ENCODE measurements around the gene LARGE1.

The LARGE1 gene

GRCh38 chr22:33519071-33519973, 401.0 kb downstream of the LARGE1 start:
- Histone ChIP-seq H3K18ac (ENCODE audit: low read length) (no peak overlapping the region), H4K91ac (ENCODE audit: low read depth, low read length) (no peak overlapping the region), H3K4me2 (ENCODE audit: low read length) (no peak overlapping the region), H3K4me3 (ENCODE audit: low read depth, low read length) (no peak overlapping the region), H2BK5ac (ENCODE audit: low read depth, low read length, poor library complexity) (no peak overlapping the region), H3K79me1 (ENCODE audit: low read length) (no peaks in the 10 kb centered on the region), H3K27me3 (ENCODE audit: insufficient read depth, low read length) (no peaks in the 10 kb centered on the region), H2AK5ac (ENCODE audit: low read length) (no peak overlapping the region), H2BK12ac (ENCODE audit: low read length) (peak overlapping the region; percentile 42), H4K8ac (ENCODE audit: low read depth, low read length) (no peak overlapping the region), H3K4me1 (ENCODE audit: control insufficient read depth in 1 of 2, insufficient read depth in 2 of 2, low read length in 2 of 2) (peaks cover 2 to 5% of the 10 kb centered on the region in 2 experiments), H3K4ac (ENCODE audit: low read depth, low read length) (no peak overlapping the region), H3K79me2 (ENCODE audit: control insufficient read depth, insufficient read depth, low read length, poor library complexity) (no peaks in the 10 kb centered on the region), H2BK120ac (ENCODE audit: insufficient read depth, low read length, poor library complexity) (no peak overlapping the region), H3K9ac (ENCODE audit: low read length) (no peak overlapping the region), H3K14ac (ENCODE audit: low read length) (no peak overlapping the region), H3K9me3 (ENCODE audit: insufficient read depth, low read depth, low read length) (peaks cover 3% of the 10 kb centered on the region), H3K27ac (ENCODE audit: low read depth, low read length) (no peak overlapping the region), H4K12ac (ENCODE audit: low read depth, low read length) (no peak overlapping the region), H3K36me3 (ENCODE audit: control insufficient read depth in 1 of 2, insufficient read depth in 2 of 2, low read length in 2 of 2) (peaks cover 3% of the 10 kb centered on the region in 2 experiments), H2AFZ (ENCODE audit: insufficient read depth, low read length, poor library complexity) (no peak overlapping the region), H3K23ac (ENCODE audit: low read length) (no peak overlapping the region)
- no CpG with 5 or more reads among the region's 13 CpGs for WGBS (ENCODE audit: extremely low coverage, insufficient coverage, insufficient read length)
- DNase-seq: peak; percentile 42 to 49

GRCh38 chr22:33518405-33518804, 401.9 kb downstream of the LARGE1 start:
- no peaks in the 10 kb centered on the region for H3K27me3 ChIP-seq (ENCODE audit: insufficient read depth, low read length)
- no peaks in the 10 kb centered on the region for H3K79me2 ChIP-seq (ENCODE audit: control insufficient read depth, insufficient read depth, low read length, poor library complexity)
- H3K9me3 ChIP-seq (ENCODE audit: insufficient read depth, low read depth, low read length): peaks cover 3% of the 10 kb centered on the region
- no peak overlapping the region for H4K12ac ChIP-seq (ENCODE audit: low read depth, low read length)
- no peak overlapping the region for H2BK120ac ChIP-seq (ENCODE audit: insufficient read depth, low read length, poor library complexity)
- peak overlapping the region; percentile 55 for H4K91ac ChIP-seq (ENCODE audit: low read depth, low read length)
- peaks cover 2 to 5% of the 10 kb centered on the region in 2 experiments for H3K4me1 ChIP-seq (ENCODE audit: control insufficient read depth in 1 of 2, insufficient read depth in 2 of 2, low read length in 2 of 2)
- H3K27ac ChIP-seq (ENCODE audit: low read depth, low read length): no peak overlapping the region
- H3K4me2 ChIP-seq (ENCODE audit: low read length): no peak overlapping the region
- no peak overlapping the region for H2BK12ac ChIP-seq (ENCODE audit: low read length)
- no peak overlapping the region for H3K14ac ChIP-seq (ENCODE audit: low read length)
- H3K4me3 ChIP-seq (ENCODE audit: low read depth, low read length): no peak overlapping the region
- H3K18ac ChIP-seq (ENCODE audit: low read length): no peak overlapping the region
- no peaks in the 10 kb centered on the region for H3K79me1 ChIP-seq (ENCODE audit: low read length)
- no peak overlapping the region for H2AK5ac ChIP-seq (ENCODE audit: low read length)
- H3K23ac ChIP-seq (ENCODE audit: low read length): no peak overlapping the region
- DNase-seq: no peak
- peaks cover 3% of the 10 kb centered on the region in 2 experiments for H3K36me3 ChIP-seq (ENCODE audit: control insufficient read depth in 1 of 2, insufficient read depth in 2 of 2, low read length in 2 of 2)
- H3K4ac ChIP-seq (ENCODE audit: low read depth, low read length): no peak overlapping the region
- WGBS (ENCODE audit: extremely low coverage, insufficient coverage, insufficient read length): no CpG with 5 or more reads among the region's 7 CpGs
- peak overlapping the region; percentile 8 for H2BK5ac ChIP-seq (ENCODE audit: low read depth, low read length, poor library complexity)
- H2AFZ ChIP-seq (ENCODE audit: insufficient read depth, low read length, poor library complexity): no peak overlapping the region
- H4K8ac ChIP-seq (ENCODE audit: low read depth, low read length): no peak overlapping the region
- H3K9ac ChIP-seq (ENCODE audit: low read length): no peak overlapping the region

GRCh38 chr22:33515795-33516194, 404.5 kb downstream of the LARGE1 start:
- H3K79me1 ChIP-seq (ENCODE audit: low read length): no peaks in the 10 kb centered on the region
- no peak overlapping the region for H2AFZ ChIP-seq (ENCODE audit: insufficient read depth, low read length, poor library complexity)
- no peaks in the 10 kb centered on the region for H3K79me2 ChIP-seq (ENCODE audit: control insufficient read depth, insufficient read depth, low read length, poor library complexity)
- H2BK120ac ChIP-seq (ENCODE audit: insufficient read depth, low read length, poor library complexity): no peak overlapping the region
- H4K8ac ChIP-seq (ENCODE audit: low read depth, low read length): no peak overlapping the region
- WGBS (ENCODE audit: extremely low coverage, insufficient coverage, insufficient read length): no CpG with 5 or more reads among the region's 8 CpGs
- H2BK12ac ChIP-seq (ENCODE audit: low read length): no peak overlapping the region
- H3K4ac ChIP-seq (ENCODE audit: low read depth, low read length): no peak overlapping the region
- no peak overlapping the region for H3K4me2 ChIP-seq (ENCODE audit: low read length)
- no peaks in the 10 kb centered on the region for H3K27me3 ChIP-seq (ENCODE audit: insufficient read depth, low read length)
- H3K4me1 ChIP-seq (ENCODE audit: control insufficient read depth in 1 of 2, insufficient read depth in 2 of 2, low read length in 2 of 2): peaks cover 4 to 12% of the 10 kb centered on the region in 2 experiments
- H3K14ac ChIP-seq (ENCODE audit: low read length): no peak overlapping the region
- no peak overlapping the region for H4K12ac ChIP-seq (ENCODE audit: low read depth, low read length)
- no peaks in the 10 kb centered on the region for H3K9me3 ChIP-seq (ENCODE audit: insufficient read depth, low read depth, low read length)
- H3K4me3 ChIP-seq (ENCODE audit: low read depth, low read length): no peak overlapping the region
- H2BK5ac ChIP-seq (ENCODE audit: low read depth, low read length, poor library complexity): no peak overlapping the region
- no peak overlapping the region for H3K9ac ChIP-seq (ENCODE audit: low read length)
- H4K91ac ChIP-seq (ENCODE audit: low read depth, low read length): no peak overlapping the region
- no peak overlapping the region for H2AK5ac ChIP-seq (ENCODE audit: low read length)
- no peak for DNase-seq
- no peak overlapping the region for H3K18ac ChIP-seq (ENCODE audit: low read length)
- H3K23ac ChIP-seq (ENCODE audit: low read length): no peak overlapping the region
- H3K36me3 ChIP-seq (ENCODE audit: control insufficient read depth in 1 of 2, insufficient read depth in 2 of 2, low read length in 2 of 2): no peaks in the 10 kb centered on the region
- no peak overlapping the region for H3K27ac ChIP-seq (ENCODE audit: low read depth, low read length)

GRCh38 chr22:33513388-33514338, 406.6 kb downstream of the LARGE1 start:
- H3K27me3 ChIP-seq (ENCODE audit: insufficient read depth, low read length): no peaks in the 10 kb centered on the region
- H3K27ac ChIP-seq (ENCODE audit: low read depth, low read length): no peak overlapping the region
- H3K4me1 ChIP-seq (ENCODE audit: control insufficient read depth in 1 of 2, insufficient read depth in 2 of 2, low read length in 2 of 2): peaks cover 4 to 10% of the 10 kb centered on the region in 2 experiments
- no peaks in the 10 kb centered on the region for H3K79me2 ChIP-seq (ENCODE audit: control insufficient read depth, insufficient read depth, low read length, poor library complexity)
- H3K79me1 ChIP-seq (ENCODE audit: low read length): no peaks in the 10 kb centered on the region
- H2AFZ ChIP-seq (ENCODE audit: insufficient read depth, low read length, poor library complexity): no peak overlapping the region
- H3K23ac ChIP-seq (ENCODE audit: low read length): no peak overlapping the region
- H2BK12ac ChIP-seq (ENCODE audit: low read length): no peak overlapping the region
- H3K4me2 ChIP-seq (ENCODE audit: low read length): no peak overlapping the region
- H3K4me3 ChIP-seq (ENCODE audit: low read depth, low read length): no peak overlapping the region
- H3K36me3 ChIP-seq (ENCODE audit: control insufficient read depth in 1 of 2, insufficient read depth in 2 of 2, low read length in 2 of 2): no peaks in the 10 kb centered on the region
- no peak overlapping the region for H3K9ac ChIP-seq (ENCODE audit: low read length)
- no peak overlapping the region for H2BK5ac ChIP-seq (ENCODE audit: low read depth, low read length, poor library complexity)
- H3K14ac ChIP-seq (ENCODE audit: low read length): no peak overlapping the region
- H2BK120ac ChIP-seq (ENCODE audit: insufficient read depth, low read length, poor library complexity): no peak overlapping the region
- no peak overlapping the region for H4K8ac ChIP-seq (ENCODE audit: low read depth, low read length)
- H3K18ac ChIP-seq (ENCODE audit: low read length): no peak overlapping the region
- H3K4ac ChIP-seq (ENCODE audit: low read depth, low read length): no peak overlapping the region
- H4K12ac ChIP-seq (ENCODE audit: low read depth, low read length): no peak overlapping the region
- H2AK5ac ChIP-seq (ENCODE audit: low read length): no peak overlapping the region
- H3K9me3 ChIP-seq (ENCODE audit: insufficient read depth, low read depth, low read length): no peaks in the 10 kb centered on the region
- DNase-seq: no peak
- WGBS (ENCODE audit: extremely low coverage, insufficient coverage, insufficient read length): no CpG with 5 or more reads among the region's 7 CpGs
- H4K91ac ChIP-seq (ENCODE audit: low read depth, low read length): peak overlapping the region; percentile 27
